Tibial artery (tissue), 4 donors: ENCODE data around the gene RCAN2.
"Not testable (repeated sequence)": the region's sequence is repeated elsewhere in the genome, so short reads cannot be mapped to it uniquely, and the experiment has no call there.

ENCODE experiments used
- DNase-seq, 2 donors: peaks; one replicate each; pipeline ENCODE4 v3.0.0-alpha.2; 2019
- H3K27ac ChIP-seq, 2 donors: fragments of 200-600 bp; sonication (generic) in 1 of 2; 1 replicate in 1 of 2; 2 replicates in 1 of 2; pipeline ENCODE4 v1.5.1; 2018 to 2019; ENCODE audit warnings: mild to moderate bottlenecking in 1 of 2
- H3K27me3 ChIP-seq, 2 donors: fragments of 200-600 bp; sonication (generic) in 1 of 2; one replicate each; pipeline versions ENCODE4 v1.5.1 to v1.6.0; 2016 to 2019
- H3K36me3 ChIP-seq, 3 donors: fragments of 200-600 bp; sonication (generic) in 2 of 3; one replicate each; pipeline ENCODE4 v1.5.1; 2016 to 2019; ENCODE audit warnings: mild to moderate bottlenecking in 2 of 3
- H3K4me1 ChIP-seq, 4 donors: fragments of 200-600 bp; sonication (generic) in 2 of 4; 1 replicate in 3 of 4; 2 replicates in 1 of 4; pipeline ENCODE4 v1.5.1; 2016 to 2019
- H3K4me3 ChIP-seq, 2 donors: fragments of 200-600 bp; sonication (generic) in 1 of 2; 1 replicate in 1 of 2; 2 replicates in 1 of 2; pipeline ENCODE4 v1.5.1; 2018 to 2019; ENCODE audit warnings: mild to moderate bottlenecking in 2 of 2
- H3K9me3 ChIP-seq, 3 donors: fragments of 200-600 bp; sonication (generic) in 1 of 3; one replicate each; pipeline ENCODE4 v1.5.1; 2016 to 2019
- intact Hi-C: fragments of 100-400 bp; cut with DNase I; formaldehyde crosslinking; loops from one replicate; pipeline ENCODE4 v1.15.0; 2023; ENCODE audit warnings: low total_unique reads
- TF ChIP-seq, protein P1 (sequence below), 2 experiments: fragments of 200-600 bp in 1 of 2; fragments of 450-650 bp in 1 of 2; IDR thresholded peaks; one replicate each; pipeline ENCODE4 v1.5.1; 2017 to 2019; ENCODE audit warnings: antibody characterized with exemption in 2 of 2, mild to moderate bottlenecking in 1 of 2, moderate library complexity in 1 of 2

The RCAN2 gene

DNA sequence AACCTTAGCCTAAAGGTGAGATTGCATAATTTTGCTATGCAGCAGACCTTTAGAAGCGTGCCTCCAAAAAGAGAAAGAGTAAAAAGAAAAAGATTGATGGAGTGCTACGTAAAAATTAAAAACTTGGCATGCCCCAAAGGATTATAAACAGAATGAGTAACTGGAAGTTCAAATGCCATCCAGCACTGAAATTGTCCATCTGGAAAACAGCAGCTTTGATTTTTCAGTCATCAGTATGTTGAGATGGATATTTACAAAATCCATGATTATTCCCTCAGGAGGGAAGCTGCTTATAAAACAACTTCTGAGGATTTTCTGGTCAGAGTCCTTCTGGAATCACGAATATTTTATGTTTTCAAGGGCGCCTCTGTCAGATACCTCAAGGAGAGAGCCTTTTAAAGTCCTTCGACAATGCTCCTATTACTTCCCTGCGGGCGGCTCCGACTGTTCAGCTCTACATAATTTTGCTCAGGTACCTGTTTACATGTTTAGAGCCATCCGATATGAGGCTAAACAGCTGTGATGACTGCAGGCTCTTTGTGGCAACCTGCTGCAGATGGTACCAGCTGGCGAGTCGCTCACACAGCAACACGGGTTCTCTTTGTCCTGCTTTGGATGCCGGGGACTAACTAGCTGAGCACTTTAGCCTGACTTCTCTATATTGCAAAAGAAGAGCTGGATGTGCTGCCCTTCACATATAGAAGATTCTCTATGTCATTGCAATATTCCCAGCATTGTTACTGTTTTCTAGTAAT is 83.3 kb downstream of the RCAN2 start:
- H3K36me3 ChIP-seq, result no peaks in the 10 kb centered on the region
- H3K4me3 ChIP-seq, result no peak overlapping the region
- H3K27me3 ChIP-seq, result no peaks in the 10 kb centered on the region
- intact Hi-C loops, result loop anchor here (10.0 kb wide), 1 partner anchor 173 kb away; no protein-coding TSS in a partner anchor
- H3K4me1 ChIP-seq, result peaks cover 0 to 74% (median 33%) of the 10 kb centered on the region in 4 donors
- no peaks in the 10 kb centered on the region for H3K9me3 ChIP-seq
- DNase-seq, result no peak
- H3K27ac ChIP-seq, result peak overlapping the region; percentile 19 to 45
- TF ChIP-seq, protein P1, sequence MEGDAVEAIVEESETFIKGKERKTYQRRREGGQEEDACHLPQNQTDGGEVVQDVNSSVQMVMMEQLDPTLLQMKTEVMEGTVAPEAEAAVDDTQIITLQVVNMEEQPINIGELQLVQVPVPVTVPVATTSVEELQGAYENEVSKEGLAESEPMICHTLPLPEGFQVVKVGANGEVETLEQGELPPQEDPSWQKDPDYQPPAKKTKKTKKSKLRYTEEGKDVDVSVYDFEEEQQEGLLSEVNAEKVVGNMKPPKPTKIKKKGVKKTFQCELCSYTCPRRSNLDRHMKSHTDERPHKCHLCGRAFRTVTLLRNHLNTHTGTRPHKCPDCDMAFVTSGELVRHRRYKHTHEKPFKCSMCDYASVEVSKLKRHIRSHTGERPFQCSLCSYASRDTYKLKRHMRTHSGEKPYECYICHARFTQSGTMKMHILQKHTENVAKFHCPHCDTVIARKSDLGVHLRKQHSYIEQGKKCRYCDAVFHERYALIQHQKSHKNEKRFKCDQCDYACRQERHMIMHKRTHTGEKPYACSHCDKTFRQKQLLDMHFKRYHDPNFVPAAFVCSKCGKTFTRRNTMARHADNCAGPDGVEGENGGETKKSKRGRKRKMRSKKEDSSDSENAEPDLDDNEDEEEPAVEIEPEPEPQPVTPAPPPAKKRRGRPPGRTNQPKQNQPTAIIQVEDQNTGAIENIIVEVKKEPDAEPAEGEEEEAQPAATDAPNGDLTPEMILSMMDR (IDR thresholded peaks at IDR 0.05), result no peak

DNA sequence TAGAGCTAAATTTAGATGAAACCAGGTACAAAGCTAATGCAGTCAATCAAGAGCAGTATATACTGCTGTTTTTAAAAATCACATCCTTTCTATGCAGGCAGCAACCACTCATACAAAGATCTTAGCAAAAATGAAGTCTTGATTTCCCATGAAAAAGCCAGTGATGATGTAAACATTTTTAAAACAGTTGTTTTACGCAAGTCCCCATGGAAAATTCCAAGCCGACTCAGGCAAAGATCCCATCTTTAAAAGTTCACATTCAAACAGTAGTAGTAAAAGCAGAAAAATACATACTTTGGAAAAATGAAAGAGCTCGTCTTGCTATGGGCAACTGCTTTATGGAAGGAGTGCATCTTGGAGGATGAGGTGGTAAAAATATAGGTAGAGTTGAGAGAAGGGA is 84.0 kb downstream of the RCAN2 start:
- Histone ChIP-seq H3K9me3 (no peaks in the 10 kb centered on the region), H3K27me3 (no peaks in the 10 kb centered on the region), H3K4me1 (peaks cover 0 to 67% (median 30%) of the 10 kb centered on the region in 4 donors), H3K36me3 (no peaks in the 10 kb centered on the region), H3K4me3 (no peak overlapping the region), H3K27ac (peak overlapping the region; percentile 36 to 63)
- TF ChIP-seq, protein P1 (IDR thresholded peaks at IDR 0.05), result no peak
- intact Hi-C loops, result loop anchor here (10.0 kb wide), 1 partner anchor 172 kb away; no protein-coding TSS in a partner anchor
- DNase-seq, result no peak

DNA sequence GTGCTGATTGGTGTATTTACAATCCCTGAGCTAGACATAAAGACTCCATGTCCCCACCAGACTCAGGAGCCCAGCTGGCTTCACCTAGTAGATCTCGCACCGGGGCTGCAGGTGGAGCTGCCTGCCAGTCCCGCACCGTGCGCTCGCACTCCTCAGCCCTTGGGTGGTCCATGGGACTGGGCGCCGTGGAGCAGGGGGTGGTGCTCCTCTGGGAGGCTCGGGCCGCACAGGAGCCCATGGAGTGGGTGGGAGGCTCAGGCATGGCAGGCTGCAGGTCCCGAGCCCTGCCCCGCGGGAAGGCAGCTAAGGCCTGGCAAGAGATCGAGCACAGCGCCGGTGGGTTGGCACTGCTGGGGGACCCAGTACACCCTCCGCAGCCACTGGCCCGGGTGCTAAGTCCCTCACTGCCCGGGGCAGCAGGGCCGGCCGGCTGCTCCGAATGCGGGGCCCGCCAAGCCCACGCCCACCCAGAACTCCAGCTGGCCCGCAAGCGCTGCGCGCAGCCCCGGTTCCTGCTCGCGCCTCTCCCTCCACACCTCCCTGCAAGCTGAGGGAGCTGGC is 85.5 kb downstream of the RCAN2 start:
- H3K27me3 ChIP-seq, H3K36me3 ChIP-seq, DNase-seq, H3K27ac ChIP-seq, H3K4me3 ChIP-seq, H3K9me3 ChIP-seq: not testable (repeated sequence)
- intact Hi-C loops, result loop anchor here (10.0 kb wide), 1 partner anchor 171 kb away; no protein-coding TSS in a partner anchor
- H3K4me1 ChIP-seq, result peaks cover 0 to 58% (median 25%) of the 10 kb centered on the region in 4 donors

DNA sequence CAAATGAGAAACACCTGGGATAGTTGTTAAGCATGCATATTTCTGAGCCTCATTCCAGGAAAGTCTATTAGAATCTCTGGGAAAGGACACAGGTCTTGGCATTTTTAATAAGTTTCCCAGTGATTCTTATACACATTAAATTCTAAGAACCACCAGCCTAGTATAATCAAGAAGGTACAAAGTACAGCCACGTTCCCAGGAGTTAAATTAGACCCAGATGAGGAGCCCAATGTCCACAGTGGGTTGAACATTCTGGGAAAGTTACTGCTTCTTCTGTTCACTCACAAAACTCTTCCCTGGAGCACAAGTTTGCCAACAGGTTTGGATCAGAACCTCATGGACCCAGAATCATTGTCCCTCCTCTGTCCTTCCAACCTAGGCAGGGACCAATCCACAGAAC is 90.4 kb downstream of the RCAN2 start:
- Histone ChIP-seq H3K27me3 (no peaks in the 10 kb centered on the region), H3K9me3 (no peaks in the 10 kb centered on the region), H3K4me1 (peaks cover 0 to 45% (median 10%) of the 10 kb centered on the region in 4 donors), H3K27ac (no peak overlapping the region), H3K36me3 (no peaks in the 10 kb centered on the region), H3K4me3 (no peak overlapping the region)
- DNase-seq, result no peak
- intact Hi-C loops, result loop anchor here (10.0 kb wide), 1 partner anchor 166 kb away; no protein-coding TSS in a partner anchor
- TF ChIP-seq, protein P1 (IDR thresholded peaks at IDR 0.05), result no peak

DNA sequence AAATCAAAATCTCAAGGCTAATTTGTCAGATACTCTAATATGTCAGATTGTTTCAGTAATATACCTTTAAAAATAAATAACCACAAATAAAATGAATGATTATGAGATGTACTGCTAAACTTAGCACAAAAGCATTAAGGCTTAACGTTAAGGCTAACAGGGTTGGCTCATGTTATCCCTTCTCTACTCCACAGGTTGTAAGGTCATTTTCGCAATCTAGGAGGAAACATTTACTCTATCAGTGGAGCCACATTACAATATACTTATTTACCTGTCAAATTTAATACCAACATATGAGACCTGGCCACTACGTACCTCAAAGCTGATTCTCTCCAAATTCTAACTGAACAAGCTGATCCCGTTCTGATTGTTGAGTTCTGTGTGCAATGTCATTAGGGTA is 95.7 kb downstream of the RCAN2 start:
- intact Hi-C loops, result no loop called here
- DNase-seq, result no peak
- TF ChIP-seq, protein P1 (IDR thresholded peaks at IDR 0.05), result no peak

DNA sequence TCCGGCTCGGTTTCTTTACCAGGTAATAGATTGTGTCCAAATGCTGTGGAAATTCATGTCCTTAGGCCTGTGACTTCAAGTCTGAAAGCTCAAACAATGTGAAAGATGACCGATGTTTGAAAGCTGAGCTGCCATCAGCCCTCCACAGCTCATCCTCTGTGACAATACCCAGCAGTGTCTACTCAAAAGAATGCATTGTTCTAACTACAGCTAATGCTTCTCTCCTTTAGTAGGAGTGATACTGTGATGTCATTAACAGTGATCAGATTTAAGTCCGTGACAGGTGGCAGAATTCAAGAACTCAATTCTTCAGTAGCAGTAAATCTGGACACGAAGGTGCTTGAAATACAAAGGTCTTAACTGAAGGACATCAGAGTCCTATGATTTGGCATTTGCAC is 97.3 kb downstream of the RCAN2 start:
- Histone ChIP-seq H3K4me1 (peaks cover 0 to 50% (median 2%) of the 10 kb centered on the region in 4 donors), H3K4me3 (no peak overlapping the region), H3K27me3 (no peaks in the 10 kb centered on the region), H3K27ac (no peak overlapping the region), H3K9me3 (no peaks in the 10 kb centered on the region), H3K36me3 (no peaks in the 10 kb centered on the region)
- TF ChIP-seq, protein P1 (IDR thresholded peaks at IDR 0.05), result no peak
- no peak for DNase-seq
- intact Hi-C loops, result no loop called here

More for the DNA sequence above, 95.7 kb downstream of the RCAN2 start:
- Histone ChIP-seq H3K27ac (no peak overlapping the region), H3K27me3 (no peaks in the 10 kb centered on the region), H3K4me1 (peaks cover 0 to 66% (median 7%) of the 10 kb centered on the region in 4 donors), H3K9me3 (no peaks in the 10 kb centered on the region), H3K4me3 (no peak overlapping the region), H3K36me3 (no peaks in the 10 kb centered on the region)
